Epithelial cell of proximal tubule (primary cell): ENCODE measurements around the gene ZNF223. TPM values are rescaled to one million over a fixed set of nuclear protein-coding genes. Genes with fewer than 3 reads are reported as not detected.

Source experiments
- DNase-seq: peaks from one replicate; pipeline ENCODE4 v3.0.0-alpha.2; 2011; ENCODE audit warnings: low read depth
- H3K4me3 ChIP-seq: 2 replicates; pipeline ENCODE4 v1.5.1; 2011; ENCODE audit warnings: low read depth, mild to moderate bottlenecking, low read length
- total RNA-seq: library from RNA; depleted of rRNA; stranded (reverse); fragments of >200 nt; gene quantifications from 2 replicates; pipeline ENCODE4 v1.2.3, GENCODE V29; 2015
- TF ChIP-seq, protein P1 (sequence below): conservative IDR thresholded peaks from 2 replicates; pipeline ENCODE4 v1.5.1; 2012; ENCODE audit warnings: low read depth, mild to moderate bottlenecking, low read length

ZNF223 gene
- total RNA-seq, 1 donor from 2014 or later = 3.3 TPM

DNA sequence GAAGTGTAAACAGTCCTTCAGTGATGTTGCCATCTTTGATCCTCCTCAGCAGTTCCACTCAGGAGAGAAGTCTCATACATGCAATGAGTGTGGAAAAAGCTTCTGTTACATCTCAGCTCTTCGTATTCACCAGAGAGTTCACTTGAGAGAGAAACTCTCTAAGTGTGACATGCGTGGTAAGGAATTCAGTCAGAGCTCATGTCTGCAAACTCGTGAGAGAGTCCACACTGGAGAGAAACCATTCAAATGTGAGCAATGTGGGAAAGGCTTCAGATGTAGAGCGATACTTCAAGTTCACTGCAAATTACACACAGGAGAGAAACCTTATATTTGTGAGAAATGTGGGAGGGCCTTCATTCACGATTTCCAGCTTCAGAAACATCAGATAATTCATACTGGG is 41.4 kb upstream of the ZNF223 start:
- no peak for DNase-seq
- TF ChIP-seq, protein P1, sequence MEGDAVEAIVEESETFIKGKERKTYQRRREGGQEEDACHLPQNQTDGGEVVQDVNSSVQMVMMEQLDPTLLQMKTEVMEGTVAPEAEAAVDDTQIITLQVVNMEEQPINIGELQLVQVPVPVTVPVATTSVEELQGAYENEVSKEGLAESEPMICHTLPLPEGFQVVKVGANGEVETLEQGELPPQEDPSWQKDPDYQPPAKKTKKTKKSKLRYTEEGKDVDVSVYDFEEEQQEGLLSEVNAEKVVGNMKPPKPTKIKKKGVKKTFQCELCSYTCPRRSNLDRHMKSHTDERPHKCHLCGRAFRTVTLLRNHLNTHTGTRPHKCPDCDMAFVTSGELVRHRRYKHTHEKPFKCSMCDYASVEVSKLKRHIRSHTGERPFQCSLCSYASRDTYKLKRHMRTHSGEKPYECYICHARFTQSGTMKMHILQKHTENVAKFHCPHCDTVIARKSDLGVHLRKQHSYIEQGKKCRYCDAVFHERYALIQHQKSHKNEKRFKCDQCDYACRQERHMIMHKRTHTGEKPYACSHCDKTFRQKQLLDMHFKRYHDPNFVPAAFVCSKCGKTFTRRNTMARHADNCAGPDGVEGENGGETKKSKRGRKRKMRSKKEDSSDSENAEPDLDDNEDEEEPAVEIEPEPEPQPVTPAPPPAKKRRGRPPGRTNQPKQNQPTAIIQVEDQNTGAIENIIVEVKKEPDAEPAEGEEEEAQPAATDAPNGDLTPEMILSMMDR = no peak
- H3K4me3 ChIP-seq = no peak overlapping the region

DNA sequence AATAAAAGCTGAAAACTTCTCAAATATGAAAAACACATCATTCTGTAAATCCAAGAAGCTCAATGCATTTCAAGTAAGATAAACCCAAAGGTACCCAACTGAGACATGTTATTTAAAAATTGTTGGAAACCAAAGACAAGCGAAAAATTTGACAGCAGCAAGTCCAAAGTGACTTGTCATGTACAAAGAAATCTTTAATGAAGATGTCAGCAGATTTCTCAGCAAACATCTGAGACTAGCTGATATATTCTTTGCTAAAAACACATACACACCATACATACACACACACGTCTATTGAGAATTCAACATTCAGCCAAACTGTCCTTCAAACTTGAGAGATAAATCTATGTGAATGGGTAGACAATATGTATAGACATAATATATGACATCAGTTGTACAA is 32.3 kb upstream of the ZNF223 start:
- no peak for DNase-seq
- H3K4me3 ChIP-seq = no peak overlapping the region
- TF ChIP-seq, protein P1 = no peak

DNA sequence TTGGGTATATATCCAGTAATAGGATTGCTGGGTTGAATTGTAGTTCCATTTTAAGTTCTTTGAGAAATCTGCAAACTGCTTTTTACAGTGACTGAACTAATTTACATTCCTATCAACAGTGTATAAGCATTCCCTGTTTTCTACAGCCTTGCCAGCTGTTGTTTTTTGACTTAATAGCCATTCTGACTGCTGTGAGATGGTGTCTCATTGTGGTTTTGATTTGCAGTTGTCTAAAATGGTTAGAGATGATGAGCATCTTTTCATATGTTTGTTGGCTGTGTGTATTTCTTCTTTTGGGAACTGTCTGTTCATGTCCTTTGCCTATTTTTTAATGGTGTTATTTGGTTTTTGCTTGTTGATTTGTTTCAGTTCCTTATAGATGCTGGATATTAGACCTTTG is 30.6 kb upstream of the ZNF223 start:
- no peak for DNase-seq
- TF ChIP-seq, protein P1 = no peak
- H3K4me3 ChIP-seq = no peak overlapping the region

DNA sequence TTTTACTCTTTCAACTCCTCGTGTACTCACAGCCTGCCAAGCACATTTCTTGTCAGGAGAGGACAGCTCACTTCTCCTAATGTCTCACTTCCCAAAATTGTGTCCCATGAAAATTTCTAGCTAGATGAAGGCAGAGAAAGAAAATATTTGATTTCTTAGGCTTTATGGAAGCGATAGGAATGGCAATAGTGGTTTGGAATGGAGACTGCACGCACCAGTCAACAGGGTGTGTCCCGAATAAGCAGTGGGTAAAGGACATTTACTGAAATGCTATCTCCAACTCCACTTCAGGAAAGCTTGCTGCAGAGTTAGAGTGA is 27.0 kb upstream of the ZNF223 start:
- peak overlapping the region; percentile 99 for H3K4me3 ChIP-seq
- no peak for DNase-seq
- TF ChIP-seq, protein P1 = no peak

DNA sequence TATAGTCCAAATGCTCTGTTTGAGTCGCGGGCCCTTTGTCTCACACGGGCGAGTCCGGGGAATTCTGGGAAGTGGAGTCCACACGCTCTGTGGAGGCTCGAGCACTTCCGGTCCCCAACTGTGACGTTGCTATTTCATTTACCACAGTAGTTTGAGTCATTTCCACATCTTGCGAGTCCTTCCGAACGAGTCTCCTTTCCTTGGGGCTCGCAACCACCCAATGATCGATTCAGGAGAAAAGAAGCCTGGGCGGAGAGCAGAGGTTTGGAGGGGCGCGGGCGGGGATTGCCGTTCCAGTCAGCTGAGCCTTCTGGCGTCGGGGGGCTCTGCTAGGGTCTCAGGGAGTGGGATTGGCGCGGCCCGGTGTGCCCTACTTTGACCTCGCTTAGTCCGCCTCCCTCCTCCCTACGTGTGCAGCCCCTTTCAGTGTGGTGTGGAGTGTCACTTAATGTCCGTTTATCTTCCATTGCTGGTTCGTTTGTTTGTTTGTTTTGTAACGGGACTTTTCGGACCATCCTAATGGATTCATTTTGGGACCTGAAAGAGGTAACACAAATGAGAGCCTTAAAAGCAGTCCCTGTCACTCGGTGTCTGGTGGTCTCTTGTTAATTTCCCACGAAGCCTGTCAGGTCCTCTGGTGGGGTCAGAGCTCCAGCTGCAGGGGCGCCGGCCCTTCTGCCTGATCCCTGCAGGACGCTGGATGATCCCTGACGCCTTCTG is 26.5 kb upstream of the ZNF223 start, which contains the start of gene ZNF222:
TSS of gene ZNF222 (plus strand) at position 163 of the 720 bp plus-strand sequence. CDS start at position 221, 58 bp downstream.
- TF ChIP-seq, protein P1 = no peak
- H3K4me3 ChIP-seq = peak within 1 kb of the TSS; percentile 99
- DNase-seq = peak; percentile 56

DNA sequence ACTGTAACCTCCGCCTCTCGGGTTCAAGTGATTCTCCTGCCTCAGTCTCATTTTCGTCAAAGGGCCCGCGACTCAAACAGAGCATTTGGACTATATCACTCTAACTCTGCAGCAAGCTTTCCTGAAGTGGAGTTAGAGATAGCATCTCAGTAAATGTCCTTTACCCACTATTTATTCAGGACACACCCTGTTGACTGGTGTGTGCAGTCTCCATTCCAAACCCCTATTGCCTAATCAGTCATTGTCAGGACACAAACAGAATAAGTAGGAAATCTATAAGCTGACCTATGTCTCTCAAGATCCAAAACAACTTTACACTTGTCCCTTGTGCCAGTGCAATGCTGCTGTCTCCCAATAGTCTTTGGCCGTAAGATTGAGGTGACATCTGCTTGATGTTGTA is 25.2 kb upstream of the ZNF223 start:
- TF ChIP-seq, protein P1 = no peak
- no peak for DNase-seq
- H3K4me3 ChIP-seq = no peak overlapping the region

DNA sequence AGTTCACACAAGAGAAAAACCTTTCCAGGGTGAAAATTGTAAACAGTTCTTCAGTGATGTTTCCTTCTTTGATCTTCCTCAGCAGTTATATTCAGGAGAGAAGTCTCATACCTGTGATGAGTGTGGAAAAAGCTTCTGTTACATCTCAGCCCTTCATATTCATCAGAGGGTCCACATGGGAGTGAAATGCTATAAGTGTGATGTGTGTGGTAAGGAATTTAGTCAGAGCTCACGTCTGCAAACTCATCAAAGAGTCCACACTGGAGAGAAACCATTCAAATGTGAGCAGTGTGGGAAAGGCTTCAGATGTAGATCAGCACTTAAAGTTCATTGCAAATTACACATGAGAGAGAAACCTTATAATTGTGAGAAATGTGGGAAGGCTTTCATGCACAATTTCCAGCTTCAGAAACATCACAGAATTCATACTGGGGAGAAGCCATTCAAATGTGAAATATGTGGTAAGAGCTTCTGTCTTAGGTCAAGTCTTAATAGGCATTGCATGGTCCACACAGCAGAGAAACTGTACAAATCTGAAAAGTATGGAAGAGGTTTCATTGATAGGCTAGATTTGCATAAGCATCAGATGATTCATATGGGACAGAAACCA is 19.7 kb upstream of the ZNF223 start:
- DNase-seq = no peak
- H3K4me3 ChIP-seq = no peak overlapping the region
- TF ChIP-seq, protein P1 = no peak
